ENCODE measurements around the gene CLSTN2.

CLSTN2 gene

DNA sequence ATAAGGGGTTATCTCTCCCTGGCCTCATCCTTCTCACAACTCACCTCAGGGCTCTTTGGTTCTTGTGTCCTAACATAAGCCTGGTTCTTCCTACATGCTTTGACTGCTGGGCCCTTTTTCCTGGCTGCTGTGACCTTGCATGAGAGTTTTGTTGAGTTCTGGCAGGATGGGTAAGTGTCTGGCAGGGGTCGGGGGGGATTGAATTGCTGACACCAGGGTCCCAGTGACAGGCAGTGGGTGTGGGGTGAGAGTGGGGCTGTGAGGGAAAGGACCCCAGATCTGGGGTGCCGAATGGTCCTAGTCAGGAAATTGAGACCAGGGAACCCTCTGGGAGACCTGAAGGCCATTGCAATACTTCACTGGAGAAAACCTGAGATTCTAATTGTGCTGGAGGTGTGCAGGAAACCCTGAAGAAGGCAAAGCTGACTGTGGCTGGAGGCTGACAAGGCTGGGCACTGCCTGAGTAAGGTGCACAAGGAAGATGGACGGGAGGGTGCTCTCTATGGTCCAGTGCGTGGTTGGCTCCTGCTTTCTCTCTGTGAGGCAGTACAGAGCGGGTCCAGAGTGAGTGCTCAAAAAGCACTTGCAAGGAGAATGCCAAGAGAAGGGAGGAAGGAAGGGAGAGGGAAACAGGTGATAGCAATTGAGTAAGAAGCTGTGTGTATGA lies 76.8 kb downstream of the CLSTN2 start:
- H3K27me3 Mint-ChIP-seq (ENCODE audit: low read depth, poor library complexity), result peaks cover 12% of the 10 kb centered on the region
- H3K27ac Mint-ChIP-seq, result no peak overlapping the region
- no peaks in the 10 kb centered on the region for H3K4me1 Mint-ChIP-seq
- H3K9me3 Mint-ChIP-seq, result no peaks in the 10 kb centered on the region
- TF ChIP-seq, protein P1, sequence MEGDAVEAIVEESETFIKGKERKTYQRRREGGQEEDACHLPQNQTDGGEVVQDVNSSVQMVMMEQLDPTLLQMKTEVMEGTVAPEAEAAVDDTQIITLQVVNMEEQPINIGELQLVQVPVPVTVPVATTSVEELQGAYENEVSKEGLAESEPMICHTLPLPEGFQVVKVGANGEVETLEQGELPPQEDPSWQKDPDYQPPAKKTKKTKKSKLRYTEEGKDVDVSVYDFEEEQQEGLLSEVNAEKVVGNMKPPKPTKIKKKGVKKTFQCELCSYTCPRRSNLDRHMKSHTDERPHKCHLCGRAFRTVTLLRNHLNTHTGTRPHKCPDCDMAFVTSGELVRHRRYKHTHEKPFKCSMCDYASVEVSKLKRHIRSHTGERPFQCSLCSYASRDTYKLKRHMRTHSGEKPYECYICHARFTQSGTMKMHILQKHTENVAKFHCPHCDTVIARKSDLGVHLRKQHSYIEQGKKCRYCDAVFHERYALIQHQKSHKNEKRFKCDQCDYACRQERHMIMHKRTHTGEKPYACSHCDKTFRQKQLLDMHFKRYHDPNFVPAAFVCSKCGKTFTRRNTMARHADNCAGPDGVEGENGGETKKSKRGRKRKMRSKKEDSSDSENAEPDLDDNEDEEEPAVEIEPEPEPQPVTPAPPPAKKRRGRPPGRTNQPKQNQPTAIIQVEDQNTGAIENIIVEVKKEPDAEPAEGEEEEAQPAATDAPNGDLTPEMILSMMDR (IDR thresholded peaks at IDR 0.05), result no peak
- no peak overlapping the region for H3K4me3 Mint-ChIP-seq
- no peaks in the 10 kb centered on the region for H3K36me3 Mint-ChIP-seq (ENCODE audit: low read depth)
- DNase-seq, result no peak

DNA sequence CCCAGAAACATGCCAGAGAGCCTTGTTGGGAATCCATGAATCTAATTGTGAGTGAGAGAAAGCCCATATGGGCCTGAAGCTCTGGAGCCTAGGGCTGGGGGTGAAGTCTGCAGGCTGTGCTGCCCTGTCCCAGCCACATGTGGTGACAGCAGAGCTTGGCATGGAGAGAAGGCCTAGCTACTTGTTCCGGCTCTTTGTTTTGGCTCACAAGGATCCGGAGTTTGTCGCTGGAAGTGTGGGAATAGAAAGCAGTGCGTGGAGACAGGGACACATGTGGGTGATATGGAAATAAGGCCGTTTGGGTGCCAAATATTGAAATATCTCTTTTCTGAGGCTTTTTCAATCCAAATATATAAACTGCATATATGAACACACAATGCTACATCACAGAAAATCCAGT lies 78.2 kb downstream of the CLSTN2 start:
- Mint-ChIP-seq H3K27me3 (ENCODE audit: low read depth, poor library complexity) (peaks cover 14% of the 10 kb centered on the region), H3K36me3 (ENCODE audit: low read depth) (no peaks in the 10 kb centered on the region), H3K27ac (no peak overlapping the region), H3K9me3 (no peaks in the 10 kb centered on the region), H3K4me3 (no peak overlapping the region), H3K4me1 (no peaks in the 10 kb centered on the region)
- DNase-seq, result no peak
- TF ChIP-seq, protein P1 (IDR thresholded peaks at IDR 0.05), result no peak

DNA sequence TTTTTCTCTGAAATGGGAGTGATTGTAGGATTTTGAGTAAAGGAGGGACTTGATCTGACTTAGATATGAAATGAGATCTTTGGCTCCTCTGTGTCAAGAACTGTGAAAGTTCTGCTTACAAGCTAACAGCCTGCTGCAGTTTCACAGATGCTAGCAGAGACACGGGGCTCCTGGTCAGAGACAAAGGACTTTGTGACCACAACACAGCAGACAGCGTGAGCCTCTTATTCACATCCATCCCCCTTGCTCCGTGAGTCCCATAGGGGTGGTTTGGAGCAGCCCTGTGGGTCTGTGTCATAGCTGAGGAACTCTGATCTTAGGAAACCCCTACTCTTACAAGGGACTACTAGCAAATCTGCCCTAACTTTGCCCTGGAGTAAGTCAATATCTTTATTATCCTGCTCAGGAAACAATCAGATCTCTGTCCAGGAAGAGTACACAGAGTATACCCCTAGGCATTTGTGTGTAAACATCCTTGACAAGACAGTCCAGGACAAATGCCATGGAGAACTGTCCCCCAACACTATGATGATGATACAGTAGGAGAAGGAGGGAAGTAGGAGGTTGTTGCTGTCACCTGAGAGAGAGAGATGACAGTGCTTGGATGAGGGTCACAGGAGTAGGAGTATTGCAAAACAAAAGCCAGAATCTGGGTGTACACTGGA lies 80.0 kb downstream of the CLSTN2 start:
- Mint-ChIP-seq H3K4me3 (no peak overlapping the region), H3K27me3 (ENCODE audit: low read depth, poor library complexity) (peaks cover 21% of the 10 kb centered on the region), H3K27ac (no peak overlapping the region), H3K9me3 (no peaks in the 10 kb centered on the region), H3K4me1 (no peaks in the 10 kb centered on the region), H3K36me3 (ENCODE audit: low read depth) (no peaks in the 10 kb centered on the region)
- no peak for DNase-seq
- TF ChIP-seq, protein P1 (IDR thresholded peaks at IDR 0.05), result no peak

DNA sequence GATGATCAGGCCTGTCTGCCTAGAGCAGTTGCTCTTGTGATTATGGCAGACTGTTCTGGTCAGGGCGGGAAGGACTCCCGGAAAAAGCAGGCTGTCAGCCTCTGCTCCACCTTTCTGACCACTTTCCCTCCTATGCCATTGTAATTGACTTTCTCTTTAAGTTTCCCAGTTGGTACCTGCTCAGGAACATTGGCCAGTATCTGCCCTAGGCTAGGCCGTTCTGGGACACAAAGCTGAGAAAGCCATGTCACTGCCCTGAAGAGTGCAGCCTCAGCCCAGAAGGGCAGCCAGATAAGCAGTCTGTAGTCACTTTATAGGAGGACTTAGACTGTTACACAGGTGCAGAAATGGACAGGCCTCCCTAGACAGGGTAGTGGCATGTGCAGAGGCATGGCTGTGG lies 80.8 kb downstream of the CLSTN2 start:
- no peaks in the 10 kb centered on the region for H3K36me3 Mint-ChIP-seq (ENCODE audit: low read depth)
- no peak overlapping the region for H3K4me3 Mint-ChIP-seq
- peaks cover 20% of the 10 kb centered on the region for H3K27me3 Mint-ChIP-seq (ENCODE audit: low read depth, poor library complexity)
- no peaks in the 10 kb centered on the region for H3K4me1 Mint-ChIP-seq
- DNase-seq, result no peak
- TF ChIP-seq, protein P1 (IDR thresholded peaks at IDR 0.05), result no peak
- H3K27ac Mint-ChIP-seq, result no peak overlapping the region
- no peaks in the 10 kb centered on the region for H3K9me3 Mint-ChIP-seq

DNA sequence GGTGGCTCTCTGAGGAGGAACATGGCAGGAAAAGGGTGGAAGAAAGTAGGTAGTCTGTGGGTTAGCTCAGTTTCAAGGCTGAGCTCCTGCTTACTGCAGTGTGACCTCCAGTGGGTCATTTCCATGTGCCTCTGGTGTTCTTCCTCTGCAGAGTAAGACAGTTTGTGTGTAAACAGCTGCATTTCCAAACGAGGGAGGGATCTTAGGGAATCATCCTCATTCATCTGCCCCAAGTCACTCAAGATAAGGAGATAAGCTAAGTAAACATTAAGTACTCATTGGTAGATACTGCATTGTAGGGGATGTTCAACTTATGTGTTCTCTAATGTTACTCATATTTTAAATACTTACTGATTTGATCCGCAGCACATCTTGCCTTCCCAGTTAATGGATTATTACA lies 83.6 kb downstream of the CLSTN2 start:
- Mint-ChIP-seq H3K4me1 (no peaks in the 10 kb centered on the region), H3K27ac (no peak overlapping the region), H3K27me3 (ENCODE audit: low read depth, poor library complexity) (peaks cover 22% of the 10 kb centered on the region), H3K36me3 (ENCODE audit: low read depth) (no peaks in the 10 kb centered on the region), H3K4me3 (no peak overlapping the region), H3K9me3 (no peaks in the 10 kb centered on the region)
- DNase-seq, result no peak
- TF ChIP-seq, protein P1 (IDR thresholded peaks at IDR 0.05), result no peak

DNA sequence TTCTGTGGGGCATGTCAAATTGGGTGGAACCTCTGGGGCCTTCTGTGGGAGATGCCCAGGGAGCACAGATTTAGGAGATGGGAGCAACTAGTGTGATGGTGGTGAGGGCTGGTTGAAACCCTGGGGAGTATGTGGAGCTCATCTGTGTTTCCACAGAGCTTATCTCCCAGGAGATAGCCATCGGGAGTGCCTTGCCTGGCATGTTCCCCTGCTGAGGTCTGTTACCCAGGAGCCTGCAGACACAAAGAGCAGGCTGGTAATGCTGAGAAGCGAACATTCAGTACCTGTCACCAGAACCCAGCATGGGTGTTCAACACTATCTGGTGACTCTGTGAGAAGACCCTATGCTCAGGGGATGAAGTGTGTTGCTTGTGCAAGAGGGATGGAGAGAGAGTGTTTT lies 85.0 kb downstream of the CLSTN2 start:
- TF ChIP-seq, protein P1 (IDR thresholded peaks at IDR 0.05), result no peak
- Mint-ChIP-seq H3K36me3 (ENCODE audit: low read depth) (no peaks in the 10 kb centered on the region), H3K4me3 (no peak overlapping the region), H3K4me1 (no peaks in the 10 kb centered on the region), H3K27ac (no peak overlapping the region), H3K9me3 (no peaks in the 10 kb centered on the region), H3K27me3 (ENCODE audit: low read depth, poor library complexity) (peaks cover 22% of the 10 kb centered on the region)
- DNase-seq, result no peak

Data from nephron progenitor cell (in vitro differentiated cells).